ENCODE results near the gene PAXIP1. TPM values are rescaled to one million over a fixed set of nuclear protein-coding genes. Genes with fewer than 3 reads are reported as not detected.

PAXIP1 gene
- total RNA-seq, 1 experiment from 2014 or later, result 13.7 TPM

DNA sequence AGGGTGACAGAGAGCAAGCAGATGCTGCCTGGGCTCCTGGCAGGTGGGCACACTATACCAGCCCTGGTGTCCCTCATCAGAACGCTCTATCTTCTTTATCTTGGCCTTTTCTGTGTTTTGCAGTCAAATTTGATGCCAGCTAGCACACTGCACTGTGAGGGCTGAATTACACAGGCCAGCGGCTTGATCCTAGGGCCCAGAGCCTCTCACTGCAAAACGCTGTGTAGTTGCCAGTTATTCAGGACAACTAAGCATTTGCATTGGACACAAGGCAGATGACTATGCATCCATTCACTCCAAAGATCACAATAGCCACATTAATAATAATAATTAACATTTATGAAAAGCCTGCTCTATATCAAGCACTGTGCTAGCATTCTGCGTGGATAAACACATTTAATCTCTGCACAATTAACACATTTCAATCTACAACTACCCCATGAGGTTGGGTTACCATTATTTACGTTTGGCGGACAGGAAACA, 100.3 kb downstream of the PAXIP1 start:
- TF ChIP-seq, protein P1, sequence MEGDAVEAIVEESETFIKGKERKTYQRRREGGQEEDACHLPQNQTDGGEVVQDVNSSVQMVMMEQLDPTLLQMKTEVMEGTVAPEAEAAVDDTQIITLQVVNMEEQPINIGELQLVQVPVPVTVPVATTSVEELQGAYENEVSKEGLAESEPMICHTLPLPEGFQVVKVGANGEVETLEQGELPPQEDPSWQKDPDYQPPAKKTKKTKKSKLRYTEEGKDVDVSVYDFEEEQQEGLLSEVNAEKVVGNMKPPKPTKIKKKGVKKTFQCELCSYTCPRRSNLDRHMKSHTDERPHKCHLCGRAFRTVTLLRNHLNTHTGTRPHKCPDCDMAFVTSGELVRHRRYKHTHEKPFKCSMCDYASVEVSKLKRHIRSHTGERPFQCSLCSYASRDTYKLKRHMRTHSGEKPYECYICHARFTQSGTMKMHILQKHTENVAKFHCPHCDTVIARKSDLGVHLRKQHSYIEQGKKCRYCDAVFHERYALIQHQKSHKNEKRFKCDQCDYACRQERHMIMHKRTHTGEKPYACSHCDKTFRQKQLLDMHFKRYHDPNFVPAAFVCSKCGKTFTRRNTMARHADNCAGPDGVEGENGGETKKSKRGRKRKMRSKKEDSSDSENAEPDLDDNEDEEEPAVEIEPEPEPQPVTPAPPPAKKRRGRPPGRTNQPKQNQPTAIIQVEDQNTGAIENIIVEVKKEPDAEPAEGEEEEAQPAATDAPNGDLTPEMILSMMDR (IDR thresholded peaks at IDR 0.05; ENCODE audit: unreplicated experiment), result no peak
- Mint-ChIP-seq H3K4me1 (ENCODE audit: insufficient read depth, unreplicated experiment) (no peaks in the 10 kb centered on the region), H3K27ac (ENCODE audit: low read depth, unreplicated experiment) (no peak overlapping the region), H3K9me3 (ENCODE audit: unreplicated experiment) (no peaks in the 10 kb centered on the region), H3K4me3 (ENCODE audit: unreplicated experiment) (no peak overlapping the region), H3K27me3 (ENCODE audit: insufficient read depth, unreplicated experiment) (no peaks in the 10 kb centered on the region), H3K36me3 (ENCODE audit: insufficient read depth, unreplicated experiment) (no peaks in the 10 kb centered on the region)
- intact Hi-C loops (cut with micrococcal nuclease), result no loop called here
- BruUV-seq (replicated peaks), result no TSS peak
- CTCF ChIA-PET, result interaction anchor here (0.7 to 4.2 kb wide), 4 partner anchors 11 to 712 kb away, joined by 3 to 31 read pairs (median 4); no protein-coding TSS in a partner anchor
- POLR2A ChIA-PET, result no interaction called here
- DNase-seq (ENCODE audit: unreplicated experiment), result no peak

DNA sequence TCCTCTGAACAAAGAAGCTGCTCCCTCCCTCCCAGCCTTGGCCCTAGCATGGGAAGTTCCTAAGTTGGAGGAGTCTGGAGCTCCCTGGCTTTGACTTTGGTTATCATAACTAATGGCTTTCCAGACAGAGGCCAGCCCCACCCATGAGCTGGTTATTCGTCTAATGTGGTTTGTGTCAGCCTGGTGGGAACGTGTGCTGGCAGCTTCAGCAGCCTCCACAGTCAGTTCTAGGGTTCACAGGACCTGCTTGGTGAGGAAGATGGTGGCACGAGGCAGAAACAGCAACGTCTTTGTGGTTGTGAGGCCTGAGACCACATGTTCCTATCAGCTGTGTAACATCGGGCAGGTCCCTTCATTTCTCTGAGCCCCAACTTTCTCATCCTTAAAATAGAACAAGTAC, 103.1 kb downstream of the PAXIP1 start:
- Mint-ChIP-seq H3K27me3 (ENCODE audit: insufficient read depth, unreplicated experiment) (no peaks in the 10 kb centered on the region), H3K4me3 (ENCODE audit: unreplicated experiment) (no peak overlapping the region), H3K4me1 (ENCODE audit: insufficient read depth, unreplicated experiment) (no peaks in the 10 kb centered on the region), H3K36me3 (ENCODE audit: insufficient read depth, unreplicated experiment) (no peaks in the 10 kb centered on the region), H3K9me3 (ENCODE audit: unreplicated experiment) (no peaks in the 10 kb centered on the region), H3K27ac (ENCODE audit: low read depth, unreplicated experiment) (no peak overlapping the region)
- no peak for DNase-seq (ENCODE audit: unreplicated experiment)
- BruUV-seq (replicated peaks), result no TSS peak
- POLR2A ChIA-PET, result no interaction called here
- CTCF ChIA-PET, result interaction anchor here (0.7 to 2.2 kb wide), 2 partner anchors 10 to 14 kb away, joined by 3 to 12 read pairs; no protein-coding TSS in a partner anchor
- TF ChIP-seq, protein P1 (IDR thresholded peaks at IDR 0.05; ENCODE audit: unreplicated experiment), result no peak
- intact Hi-C loops (cut with micrococcal nuclease), result no loop called here

DNA sequence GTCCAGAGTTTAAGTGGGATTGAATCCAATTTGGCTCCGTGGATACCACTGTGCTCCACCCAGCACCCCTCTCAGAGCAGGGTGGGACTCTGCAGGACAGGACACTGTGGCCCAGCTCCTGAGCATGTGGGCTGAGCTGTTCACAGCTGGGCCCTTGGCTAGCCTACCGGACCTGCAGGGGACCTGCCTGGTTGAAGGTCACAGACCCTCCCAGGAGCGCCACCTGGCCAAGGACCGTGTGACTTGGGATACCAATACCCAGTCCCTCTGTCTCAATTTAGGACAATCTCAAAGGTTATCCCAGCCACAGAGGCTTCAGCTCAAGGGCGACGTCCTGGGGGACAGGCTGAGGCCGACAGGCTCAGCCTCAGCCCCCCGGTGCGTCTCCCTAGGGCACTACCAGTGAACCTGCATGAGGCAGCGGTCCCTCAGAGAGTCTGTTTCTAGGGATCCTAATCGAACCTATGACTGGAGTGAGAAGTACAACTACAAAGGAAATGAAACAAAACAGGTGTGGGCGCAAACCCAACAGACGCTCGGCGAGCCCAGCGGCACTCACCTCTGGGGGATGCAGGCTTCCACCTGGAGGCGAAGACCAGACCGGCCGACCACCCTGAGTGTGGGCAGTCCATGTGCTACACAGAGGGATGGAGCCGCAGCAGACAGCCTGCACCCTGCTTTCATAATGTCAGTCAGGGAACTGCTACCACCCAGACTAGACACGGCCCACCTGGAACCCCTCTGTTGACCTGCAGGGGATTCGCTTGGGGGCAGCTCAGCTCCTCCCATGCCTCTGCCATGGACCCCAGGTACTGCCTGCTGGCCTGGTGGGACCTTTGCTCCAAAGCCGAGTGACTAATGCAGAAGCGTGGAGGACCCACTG, 103.7 kb downstream of the PAXIP1 start:
- H3K4me3 Mint-ChIP-seq (ENCODE audit: unreplicated experiment), result no peak overlapping the region
- H3K36me3 Mint-ChIP-seq (ENCODE audit: insufficient read depth, unreplicated experiment), result no peaks in the 10 kb centered on the region
- CTCF ChIA-PET, result interaction anchor here (0.7 to 2.2 kb wide), 4 partner anchors 9 to 14 kb away, joined by 3 to 12 read pairs (median 7); no protein-coding TSS in a partner anchor
- POLR2A ChIA-PET, result interaction anchor here (0.6 kb wide), 1 partner anchor 94 kb away, joined by 3 read pairs; no protein-coding TSS in a partner anchor
- H3K27ac Mint-ChIP-seq (ENCODE audit: low read depth, unreplicated experiment), result no peak overlapping the region
- H3K9me3 Mint-ChIP-seq (ENCODE audit: unreplicated experiment), result no peaks in the 10 kb centered on the region
- TF ChIP-seq, protein P1 (IDR thresholded peaks at IDR 0.05; ENCODE audit: unreplicated experiment), result no peak
- intact Hi-C loops (cut with micrococcal nuclease), result no loop called here
- no TSS peak for BruUV-seq (replicated peaks)
- H3K27me3 Mint-ChIP-seq (ENCODE audit: insufficient read depth, unreplicated experiment), result no peaks in the 10 kb centered on the region
- DNase-seq (ENCODE audit: unreplicated experiment), result no peak
- no peaks in the 10 kb centered on the region for H3K4me1 Mint-ChIP-seq (ENCODE audit: insufficient read depth, unreplicated experiment)

DNA sequence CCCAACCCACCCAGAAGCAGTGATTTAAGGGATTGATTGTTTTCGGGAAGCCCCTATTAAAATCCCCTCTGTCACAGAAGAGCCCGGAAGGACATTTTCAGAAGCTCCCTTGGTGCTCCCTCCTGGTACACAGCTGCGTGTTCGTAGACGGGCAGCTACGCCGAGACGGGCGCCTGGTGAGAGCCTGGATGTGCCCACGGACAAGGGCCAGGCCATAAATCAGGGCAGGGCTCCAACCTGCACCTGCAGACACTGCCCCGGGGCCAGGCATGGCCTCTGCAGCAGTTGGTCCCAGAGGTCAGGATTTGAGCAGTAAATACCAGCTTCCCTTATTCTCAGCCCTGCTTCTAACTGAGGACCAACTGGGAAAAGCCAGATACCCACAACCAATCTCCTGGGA, 106.8 kb downstream of the PAXIP1 start:
- H3K9me3 Mint-ChIP-seq (ENCODE audit: unreplicated experiment), result no peaks in the 10 kb centered on the region
- no peaks in the 10 kb centered on the region for H3K36me3 Mint-ChIP-seq (ENCODE audit: insufficient read depth, unreplicated experiment)
- H3K27me3 Mint-ChIP-seq (ENCODE audit: insufficient read depth, unreplicated experiment), result no peaks in the 10 kb centered on the region
- CTCF ChIA-PET, result interaction anchor here (0.6 kb wide), 1 partner anchor 337 kb away, joined by 3 read pairs; no protein-coding TSS in a partner anchor
- POLR2A ChIA-PET, result no interaction called here
- H3K4me1 Mint-ChIP-seq (ENCODE audit: insufficient read depth, unreplicated experiment), result no peaks in the 10 kb centered on the region
- BruUV-seq (replicated peaks), result no TSS peak
- H3K27ac Mint-ChIP-seq (ENCODE audit: low read depth, unreplicated experiment), result no peak overlapping the region
- DNase-seq (ENCODE audit: unreplicated experiment), result no peak
- H3K4me3 Mint-ChIP-seq (ENCODE audit: unreplicated experiment), result no peak overlapping the region
- TF ChIP-seq, protein P1 (IDR thresholded peaks at IDR 0.05; ENCODE audit: unreplicated experiment), result no peak
- intact Hi-C loops (cut with micrococcal nuclease), result no loop called here

Measured in MCF 10A (cell line).